Inflammatory macrophage treated with lipopolysaccharide for 4 hours (primary cell): ENCODE measurements around the gene HLA-F.

Experiments
- DNase-seq: peaks from one replicate; pipeline ENCODE4 v3.0.0-alpha.2; 2020

HLA-F gene

DNA sequence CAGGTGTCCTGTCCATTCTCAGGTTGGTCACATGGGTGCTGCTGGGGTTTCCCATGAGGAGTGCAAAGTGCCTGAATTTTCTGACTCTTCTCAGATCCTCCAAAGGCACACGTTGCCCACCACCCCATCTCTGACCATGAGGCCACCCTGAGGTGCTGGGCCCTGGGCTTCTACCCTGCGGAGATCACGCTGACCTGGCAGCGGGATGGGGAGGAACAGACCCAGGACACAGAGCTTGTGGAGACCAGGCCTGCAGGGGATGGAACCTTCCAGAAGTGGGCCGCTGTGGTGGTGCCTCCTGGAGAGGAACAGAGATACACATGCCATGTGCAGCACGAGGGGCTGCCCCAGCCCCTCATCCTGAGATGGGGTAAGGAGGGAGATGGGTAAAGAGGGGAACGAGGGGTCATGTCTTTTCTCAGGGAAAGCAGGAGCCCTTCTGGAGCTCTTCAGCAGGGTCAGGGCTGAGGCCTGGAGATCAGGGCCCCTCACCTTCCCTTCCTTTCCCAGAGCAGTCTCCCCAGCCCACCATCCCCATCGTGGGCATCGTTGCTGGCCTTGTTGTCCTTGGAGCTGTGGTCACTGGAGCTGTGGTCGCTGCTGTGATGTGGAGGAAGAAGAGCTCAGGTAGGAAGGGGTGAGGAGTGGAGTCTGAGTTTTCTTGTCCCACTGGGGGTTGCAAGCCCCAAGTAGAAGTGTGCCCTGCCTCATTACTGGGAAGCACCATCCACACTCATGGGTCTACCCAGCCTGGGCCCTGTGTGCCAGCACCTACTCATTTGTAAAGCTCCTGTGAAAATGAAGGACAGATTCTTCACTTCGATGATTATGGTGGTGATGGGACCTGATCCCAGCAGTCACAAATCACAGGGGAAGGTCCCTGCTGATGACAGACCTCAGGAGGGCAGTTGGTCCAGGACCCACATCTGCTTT is 2.0 kb downstream of the HLA-F start:
- DNase-seq, result no peak

DNA sequence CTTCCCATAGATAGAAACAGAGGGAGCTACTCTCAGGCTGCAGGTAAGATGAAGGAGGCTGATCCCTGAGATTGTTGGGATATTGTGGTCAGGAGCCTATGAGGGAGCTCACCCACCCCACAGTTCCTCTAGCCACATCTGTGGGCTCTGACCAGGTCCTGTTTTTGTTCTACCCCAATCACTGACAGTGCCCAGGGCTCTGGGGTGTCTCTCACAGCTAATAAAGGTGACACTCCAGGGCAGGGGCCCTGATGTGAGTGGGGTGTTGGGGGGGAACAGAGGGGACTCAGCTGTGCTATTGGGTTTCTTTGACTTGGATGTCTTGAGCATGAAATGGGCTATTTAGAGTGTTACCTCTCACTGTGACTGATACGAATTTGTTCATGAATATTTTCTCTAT is 2.8 kb downstream of the HLA-F start:
- DNase-seq, result no peak

DNA sequence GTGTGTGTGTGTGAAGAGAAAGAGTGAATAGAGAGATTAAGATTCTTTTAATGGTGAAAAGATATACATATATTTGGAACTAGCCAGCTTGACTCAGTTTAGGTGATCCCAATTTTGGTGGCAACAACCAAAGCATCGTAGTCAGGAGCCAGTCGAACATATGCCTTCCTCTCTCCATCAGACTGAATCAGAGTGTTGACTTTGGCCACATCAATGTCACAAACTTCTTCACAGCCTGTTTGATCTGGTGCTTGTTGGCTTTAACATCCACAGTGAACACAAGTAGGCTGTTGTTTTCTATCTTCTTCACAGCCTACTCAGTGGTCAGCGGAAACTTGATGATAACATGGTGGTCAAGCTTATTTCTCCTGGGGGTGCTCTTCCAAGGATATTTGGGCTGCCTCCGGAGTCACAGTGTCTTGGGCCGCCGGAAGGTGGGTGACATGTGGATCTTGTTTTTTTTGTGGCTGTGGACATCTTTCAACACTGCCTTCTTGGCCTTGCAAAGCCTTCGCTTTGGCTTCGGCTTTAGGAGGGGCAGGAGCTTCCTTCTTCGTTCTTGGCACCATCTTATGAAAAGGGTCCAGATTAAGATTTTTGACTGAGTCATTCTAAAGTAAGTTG is 3.4 kb downstream of the HLA-F start:
- no peak for DNase-seq

DNA sequence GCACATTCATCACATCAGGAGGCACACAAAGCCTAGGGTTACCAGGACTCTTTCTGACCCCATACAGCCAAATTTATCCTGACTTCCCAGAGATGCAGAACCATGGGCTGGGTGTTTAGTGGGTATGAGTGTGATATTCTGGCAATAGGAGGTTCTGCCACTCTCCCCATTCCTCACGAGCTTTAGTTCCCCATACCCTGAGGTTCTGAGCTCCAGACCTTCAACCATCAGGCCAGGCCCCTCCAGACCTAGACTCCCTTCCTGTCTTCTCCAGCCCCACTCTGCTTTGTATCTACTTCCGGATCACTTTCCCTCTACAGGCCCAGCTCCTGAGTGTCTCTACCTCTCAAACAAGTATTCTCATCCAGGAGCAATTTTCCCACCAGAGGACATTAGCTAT is 4.4 kb downstream of the HLA-F start:
- DNase-seq, result no peak

DNA sequence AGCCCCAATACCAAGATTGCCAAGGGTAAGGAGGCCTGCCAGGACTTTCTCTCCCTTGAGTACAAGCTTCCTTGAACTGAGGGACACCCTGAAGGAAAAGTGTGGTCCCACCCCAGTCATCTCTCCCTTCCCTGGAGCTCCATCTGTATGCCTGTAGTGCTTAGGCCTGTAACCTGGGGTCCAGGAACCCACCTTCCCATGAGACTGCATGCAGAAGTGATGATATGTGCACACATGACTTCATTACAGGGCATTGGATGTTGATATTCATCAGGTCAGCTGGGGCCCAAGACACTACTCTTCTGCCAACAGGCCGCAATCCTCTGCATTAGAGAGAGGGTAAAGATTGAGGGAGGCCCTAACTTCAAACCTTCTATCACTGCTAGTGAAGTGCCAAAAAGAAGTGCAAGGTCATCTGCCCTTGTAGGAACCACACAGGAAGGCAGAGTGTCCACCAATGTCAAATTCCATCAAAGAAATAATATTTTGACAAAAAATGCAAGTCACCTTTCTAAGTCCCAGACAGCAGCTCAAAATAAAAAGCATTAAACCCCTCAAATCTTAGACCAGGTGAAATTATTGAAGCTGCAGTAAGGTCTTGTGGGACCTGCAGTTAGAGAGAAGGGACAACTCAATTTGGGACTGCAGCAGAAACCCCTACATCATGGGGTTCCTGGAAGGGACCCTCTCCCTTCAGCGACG is 5.1 kb downstream of the HLA-F start:
- no peak for DNase-seq

DNA sequence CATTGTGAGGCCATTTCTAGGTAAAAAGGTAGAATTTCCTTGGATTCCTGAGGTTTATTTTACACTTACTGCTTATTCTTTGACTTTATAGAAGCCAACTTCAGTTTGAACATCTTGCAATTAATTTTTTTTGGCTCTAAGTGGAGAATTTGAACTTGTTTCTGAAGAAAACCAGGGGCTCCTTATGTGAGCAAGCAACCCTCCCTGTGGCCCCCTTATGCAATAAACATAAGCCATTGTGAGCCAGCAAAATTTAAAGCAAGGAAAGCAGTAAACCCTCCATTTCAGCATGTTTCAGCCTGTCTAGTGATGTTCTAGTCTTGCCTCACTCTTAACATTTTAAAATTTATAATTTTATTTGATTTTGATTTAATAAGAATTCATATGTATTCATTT is 5.6 kb downstream of the HLA-F start:
- no peak for DNase-seq

DNA sequence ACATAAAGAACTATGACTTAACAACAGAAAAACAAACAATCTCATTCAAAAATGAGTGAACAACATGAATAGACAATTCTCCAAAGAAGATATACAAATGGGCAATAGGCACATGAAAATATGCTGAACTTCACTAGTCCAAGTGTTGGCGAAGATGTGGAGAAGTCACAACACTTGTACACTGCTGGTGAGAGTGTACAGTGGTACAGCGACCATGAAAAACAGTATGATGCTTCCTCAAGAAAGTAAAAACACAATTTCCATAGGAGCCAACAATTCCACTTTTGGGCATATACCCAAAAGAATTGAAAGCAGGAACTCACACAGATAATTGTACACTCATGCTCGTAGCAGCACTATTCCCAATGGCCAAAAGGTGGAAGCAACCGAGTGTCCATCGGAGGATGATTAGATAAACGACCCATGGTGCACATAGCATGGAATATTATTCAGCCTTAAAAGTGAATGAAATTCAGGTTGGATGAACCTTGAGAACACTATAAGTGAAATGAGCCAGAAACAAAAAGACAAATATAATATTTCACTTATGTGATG is 6.6 kb downstream of the HLA-F start:
- DNase-seq, result no peak

DNA sequence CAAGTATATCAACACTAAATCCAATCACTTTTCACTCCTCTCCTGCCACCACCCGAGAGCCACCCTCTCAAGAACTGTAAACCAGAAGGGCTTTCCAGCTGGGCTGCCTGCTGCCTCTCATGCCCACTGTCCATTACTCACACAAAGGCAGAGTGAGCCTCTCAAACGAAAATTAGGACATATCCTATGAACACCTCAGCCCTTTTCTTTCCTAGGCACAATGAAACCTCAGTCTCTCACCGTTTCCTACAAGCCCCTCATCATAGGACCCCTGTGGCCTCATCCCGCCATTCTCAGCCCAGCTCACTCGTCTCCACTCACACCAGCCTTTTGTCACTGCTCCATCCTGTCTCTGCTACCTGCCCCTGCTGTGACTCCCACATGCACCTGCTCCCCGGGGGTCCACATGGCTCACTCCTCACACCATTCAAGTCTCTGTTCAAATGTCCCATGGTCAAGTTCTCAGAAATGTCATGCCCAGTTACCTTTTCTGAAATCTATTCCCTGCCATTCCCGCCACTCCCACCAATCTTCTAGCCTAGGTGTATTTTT is 7.4 kb downstream of the HLA-F start:
- no peak for DNase-seq

DNA sequence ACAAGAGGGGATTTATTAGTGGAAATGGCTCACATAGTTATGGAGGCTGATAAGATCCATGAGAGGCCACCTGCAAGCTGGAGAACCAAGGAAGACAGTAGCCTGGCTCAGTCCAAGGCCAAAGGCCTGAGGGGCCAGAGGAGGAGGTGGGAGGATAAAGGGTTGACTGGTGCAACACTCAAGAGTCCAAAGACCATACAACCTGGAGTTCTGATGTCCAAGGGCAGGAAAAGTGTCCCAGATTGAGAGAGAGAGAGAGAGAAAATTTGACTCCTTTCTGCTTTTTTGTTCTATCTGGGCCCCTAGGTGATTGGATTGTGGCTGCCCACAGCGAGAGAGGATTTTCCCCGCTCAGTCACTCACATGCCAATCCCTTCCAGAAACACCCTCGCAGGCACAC is 8.0 kb downstream of the HLA-F start:
- DNase-seq, result no peak

DNA sequence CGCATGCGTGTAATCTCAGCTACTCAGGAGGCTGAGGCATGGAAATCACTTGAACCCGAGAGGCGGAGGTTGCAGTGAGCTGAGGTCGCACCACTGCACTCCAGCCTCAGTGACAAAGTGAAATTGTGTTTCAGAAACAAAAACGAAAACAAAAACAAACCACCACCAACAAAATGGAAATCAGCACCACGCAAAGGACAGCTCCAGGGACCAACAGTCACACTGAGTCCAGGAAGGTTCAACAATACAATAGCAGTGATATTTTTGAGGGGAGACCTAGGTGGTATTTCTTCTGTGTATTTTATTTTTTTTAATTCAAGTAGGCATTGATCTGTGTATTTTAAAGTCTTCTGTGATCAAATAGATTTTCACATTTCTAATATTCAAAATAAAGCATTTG is 9.8 kb downstream of the HLA-F start:
- no peak for DNase-seq

DNA sequence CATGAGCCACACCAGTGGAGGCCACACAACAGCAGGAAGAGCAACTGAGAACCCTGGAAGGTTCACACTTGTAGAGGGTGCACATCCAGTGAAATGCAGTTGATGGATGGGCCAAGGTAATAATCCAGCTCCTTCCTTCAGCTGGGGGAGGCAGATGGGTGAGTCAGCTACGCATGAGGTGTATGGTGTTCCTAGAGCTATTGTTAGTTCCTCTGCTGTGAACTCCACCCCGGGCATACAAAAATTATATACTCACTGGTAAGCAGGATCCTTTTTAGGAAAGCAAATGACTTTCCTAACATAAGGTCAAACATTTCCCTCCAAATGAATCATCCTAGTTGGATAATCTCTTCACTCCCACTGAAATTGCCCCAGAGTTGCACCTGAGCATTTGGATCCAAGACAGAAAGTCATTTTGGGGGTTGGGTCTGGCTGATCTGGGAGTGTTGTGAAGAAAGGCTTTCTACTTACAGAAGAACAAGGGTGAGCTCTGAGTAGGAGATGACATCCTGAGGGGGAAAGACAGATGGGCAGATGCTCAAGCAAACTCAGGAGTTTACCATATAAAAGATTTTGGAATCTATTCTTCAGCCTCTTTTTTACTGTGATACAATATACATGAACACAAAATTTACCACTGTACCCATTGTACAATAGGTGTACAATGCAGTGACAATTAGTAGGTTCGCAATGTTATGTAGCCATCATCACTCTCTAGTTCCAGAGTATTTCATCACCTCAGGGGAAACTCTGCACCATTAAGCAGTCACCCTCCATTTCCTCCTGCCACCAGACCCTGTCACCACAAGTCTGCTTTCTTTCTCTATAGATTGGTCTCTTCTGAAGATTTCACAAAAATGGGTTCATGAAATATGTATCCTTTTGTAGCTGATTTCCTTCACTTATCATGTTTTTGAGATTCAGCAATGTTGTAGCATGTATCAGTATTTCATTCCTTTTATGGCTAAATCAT is 11.1 kb downstream of the HLA-F start:
- peak; percentile 58 for DNase-seq

DNA sequence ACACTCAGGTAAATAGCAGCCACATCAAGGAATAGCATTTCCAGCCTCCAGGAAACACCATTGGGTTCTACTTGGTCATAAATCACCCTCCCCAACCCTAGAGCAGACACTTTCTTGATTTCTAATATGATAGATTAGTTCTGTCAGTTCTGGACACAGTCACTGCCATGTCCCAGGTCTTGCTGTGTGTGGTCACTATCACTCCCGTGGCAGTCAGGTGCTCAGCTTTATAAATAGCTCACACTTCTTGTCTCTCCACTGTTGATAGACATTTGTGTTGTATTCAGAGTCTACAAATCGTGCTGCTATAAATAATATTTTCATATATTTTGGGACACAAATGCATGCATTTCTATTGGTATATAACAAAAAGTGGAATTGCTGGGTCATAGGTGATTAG is 13.3 kb downstream of the HLA-F start:
- no peak for DNase-seq

DNA sequence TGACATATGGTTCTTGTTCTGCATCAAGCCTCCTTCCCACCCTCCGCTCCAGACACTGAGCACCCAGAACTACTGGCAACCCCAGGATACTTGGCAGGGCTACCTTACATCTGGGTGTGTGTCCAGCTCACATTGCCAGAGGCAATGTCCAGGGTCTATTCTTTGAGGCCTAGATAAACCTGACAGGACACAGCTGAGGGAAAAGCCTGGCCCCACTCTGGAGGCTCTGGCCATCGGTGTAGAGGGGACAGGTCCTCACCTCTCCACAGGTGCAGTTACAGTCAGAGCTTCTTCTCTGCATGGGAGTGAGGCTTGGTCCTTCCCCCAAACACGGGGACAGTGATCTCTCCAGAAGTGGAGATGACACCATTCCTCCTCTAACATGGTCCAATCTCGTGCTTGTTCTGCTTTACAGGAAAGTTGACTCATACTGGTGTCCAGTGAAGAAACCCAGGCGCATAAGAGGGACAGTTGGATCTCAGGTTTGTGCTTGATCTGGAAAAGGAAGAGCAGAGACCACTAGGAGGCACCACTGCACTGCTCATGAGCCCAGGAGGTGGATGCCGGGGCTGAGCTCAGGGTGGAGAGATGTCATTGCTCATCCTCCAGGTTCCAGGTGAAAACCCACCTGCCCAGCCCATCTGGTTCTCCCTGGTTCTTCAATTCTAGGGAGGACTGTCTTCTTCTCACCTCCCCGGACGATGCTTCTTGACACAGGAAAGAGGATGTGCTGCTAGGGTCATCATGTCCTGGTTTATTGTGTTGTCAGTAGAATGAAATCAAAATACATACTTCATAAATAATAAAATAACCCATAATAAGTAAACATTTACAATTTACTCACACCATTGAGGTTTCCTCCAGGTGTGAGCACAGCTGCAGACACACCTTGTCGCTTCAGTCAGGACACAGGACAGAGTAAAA is 14.7 kb downstream of the HLA-F start:
- DNase-seq, result peak; percentile 86

DNA sequence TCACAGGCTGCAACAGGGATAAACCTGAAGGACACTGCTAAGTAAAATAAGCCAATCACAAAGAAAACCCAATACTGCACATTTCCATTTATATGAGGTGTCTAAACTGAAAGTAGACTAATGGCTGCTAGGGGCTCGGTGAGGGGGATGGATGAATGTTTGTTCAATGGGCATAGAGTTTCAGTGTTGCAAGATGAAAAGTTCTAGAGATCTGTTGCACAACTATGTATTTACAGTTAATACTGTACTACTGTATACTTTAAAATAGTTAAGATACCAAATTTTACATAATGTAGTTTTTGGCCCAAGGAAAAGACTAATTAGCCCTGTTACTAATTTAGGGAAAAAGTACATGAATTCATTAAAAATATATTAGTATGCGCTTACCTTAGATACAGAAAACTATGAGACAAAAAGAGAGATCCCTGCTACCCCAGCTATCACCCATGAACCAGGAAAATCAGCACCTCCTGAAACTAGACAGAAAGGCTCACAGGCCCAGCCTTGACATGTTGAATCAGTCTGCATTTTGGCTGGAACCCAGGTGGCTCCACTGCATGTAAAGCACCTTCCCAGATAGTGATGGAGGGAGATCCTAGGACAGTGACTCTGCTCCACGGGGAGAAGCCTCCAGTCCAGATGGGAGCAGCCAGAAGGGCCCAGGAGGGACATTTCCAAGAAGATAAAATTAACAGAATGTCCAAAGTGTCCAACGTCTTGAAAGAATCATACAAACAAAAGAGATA is 16.1 kb downstream of the HLA-F start:
- DNase-seq, result no peak

DNA sequence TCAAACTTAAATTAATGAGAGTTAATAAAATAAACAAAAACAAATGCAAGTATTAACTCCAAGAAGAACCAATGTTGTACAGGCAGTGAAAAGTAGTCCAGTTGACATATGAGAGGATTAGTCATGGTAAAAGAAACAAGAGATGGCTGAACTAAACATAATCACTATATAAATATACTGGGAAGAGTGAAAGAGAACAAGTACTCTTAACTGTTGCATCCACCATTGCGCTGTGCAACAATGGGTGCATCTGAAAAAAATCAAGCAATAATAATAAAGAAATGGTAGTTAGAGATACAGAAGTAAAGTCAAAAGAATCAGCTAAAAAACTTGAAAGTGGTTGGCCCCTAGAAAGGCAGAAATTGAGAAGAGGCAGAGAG is 16.6 kb downstream of the HLA-F start:
- DNase-seq, result no peak

DNA sequence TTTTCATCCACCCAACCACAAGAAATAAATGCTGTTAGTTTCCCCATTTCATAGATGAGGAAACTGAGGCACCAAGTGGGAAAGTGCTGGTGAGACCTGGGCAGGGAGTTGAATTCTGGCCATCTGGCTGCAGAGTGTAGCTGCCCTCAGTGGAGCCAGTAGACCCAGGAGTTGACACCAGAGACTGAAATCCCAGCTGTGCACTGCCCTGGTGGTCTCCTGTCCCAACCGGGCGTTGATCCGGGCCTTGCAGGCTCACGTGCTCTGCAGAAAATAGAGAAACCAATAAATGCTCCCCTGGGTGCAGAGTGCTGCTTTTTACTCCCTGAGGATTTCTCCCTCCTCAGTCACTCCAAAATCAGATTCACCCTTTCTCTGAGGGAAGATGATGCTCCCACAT is 18.4 kb downstream of the HLA-F start:
- DNase-seq, result no peak

DNA sequence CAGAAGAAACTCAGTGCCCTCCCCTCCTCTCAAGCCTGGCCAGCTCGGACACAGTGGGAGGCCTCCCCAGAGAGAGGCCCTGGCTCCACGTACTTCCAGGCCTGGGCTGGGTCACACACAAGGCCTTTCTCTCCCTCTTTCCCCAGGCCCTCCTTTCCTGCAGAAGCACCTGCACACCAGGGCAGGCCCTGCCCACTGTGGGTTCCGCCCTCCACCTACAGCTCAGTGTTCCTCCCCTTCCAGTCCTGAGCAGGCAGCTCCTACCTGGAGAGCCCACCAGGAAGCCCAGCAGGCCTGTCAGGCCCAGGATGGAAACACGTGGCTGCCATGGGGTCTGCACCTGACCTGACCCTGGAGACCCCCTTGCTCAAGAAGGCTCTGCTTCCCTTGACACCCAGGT is 18.9 kb downstream of the HLA-F start:
- DNase-seq, result no peak

DNA sequence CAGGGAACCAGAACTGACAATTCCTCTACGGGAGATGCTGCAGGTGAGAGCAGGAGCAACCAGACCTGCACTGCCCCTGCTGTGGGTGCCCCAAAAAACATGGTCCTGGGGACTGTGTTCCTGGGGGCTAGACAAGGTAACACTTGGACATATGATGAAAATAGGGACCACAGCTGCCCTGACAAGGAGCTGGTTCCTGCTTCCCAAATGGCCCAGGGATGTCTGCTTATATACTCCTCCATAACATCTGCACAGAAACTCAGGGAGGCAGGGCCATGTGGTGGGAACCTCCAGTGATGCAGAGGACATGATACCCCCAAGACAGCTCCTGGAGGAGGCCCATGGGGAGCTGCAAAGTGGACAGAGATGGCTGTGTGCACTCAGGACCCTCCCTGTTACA is 19.8 kb downstream of the HLA-F start:
- no peak for DNase-seq

DNA sequence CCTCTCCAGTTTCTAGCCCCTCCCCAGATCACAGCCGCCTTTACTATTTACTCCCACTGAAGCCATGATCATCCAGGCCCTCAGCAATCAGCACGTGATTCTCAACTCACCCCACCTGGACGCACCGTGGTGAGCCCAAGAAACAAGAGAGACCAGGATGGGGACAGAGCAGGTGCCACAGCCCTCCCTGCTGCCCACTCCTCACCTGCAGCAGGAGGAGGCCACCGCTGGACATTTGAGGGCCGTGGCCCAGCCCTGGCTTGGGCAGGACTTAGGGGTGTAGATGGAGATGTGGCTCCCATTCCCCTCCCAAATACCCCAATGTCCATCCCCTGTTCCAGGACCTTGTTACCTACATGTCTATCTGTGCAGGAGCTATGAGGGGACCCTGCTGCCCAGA is 20.3 kb downstream of the HLA-F start:
- no peak for DNase-seq

DNA sequence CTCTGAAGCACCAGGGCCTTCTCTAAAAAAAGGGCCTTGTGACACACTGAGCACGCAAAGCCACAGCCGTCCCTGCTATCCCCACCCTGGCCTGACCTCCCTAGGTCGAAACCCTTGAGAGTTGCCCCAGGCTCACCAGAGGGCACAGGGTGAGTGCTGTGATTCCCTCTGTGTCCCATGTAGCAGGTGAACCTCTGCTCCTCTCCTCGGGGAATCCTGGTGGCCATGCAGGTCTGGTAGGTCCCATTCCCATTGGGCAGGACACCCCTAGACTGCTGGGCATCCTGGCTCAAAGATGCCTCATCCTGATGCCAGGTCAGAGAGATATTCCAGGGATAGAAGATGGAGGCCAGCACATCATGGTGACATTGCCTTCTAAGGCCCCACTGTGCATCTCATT is 20.9 kb downstream of the HLA-F start:
- DNase-seq, result no peak
